ENCODE measurements around the gene CHST8.

CHST8 gene

GRCh38 chr19:33630880-33631608 is 9.3 kb downstream of the CHST8 start:
- no peaks in the 10 kb centered on the region; the same call in 1 of the 2 replicates for H3K27me3 ChIP-seq (replicated peaks; ENCODE audit: control insufficient read depth, insufficient read depth, low read length)
- DNase-seq (ENCODE audit: extremely low read depth, insufficient read length), result no peak
- no peaks in the 10 kb centered on the region for H3K36me3 ChIP-seq (ENCODE audit: control insufficient read depth, insufficient read depth, low read length)
- TF ChIP-seq CTCF (IDR thresholded peaks at IDR 0.05; ENCODE audit: insufficient read depth, low read length, poor library complexity, severe bottlenecking), result no peak
- no peak overlapping the region for H3K4me3 ChIP-seq (replicated peaks; ENCODE audit: low read depth, low read length)

DNA sequence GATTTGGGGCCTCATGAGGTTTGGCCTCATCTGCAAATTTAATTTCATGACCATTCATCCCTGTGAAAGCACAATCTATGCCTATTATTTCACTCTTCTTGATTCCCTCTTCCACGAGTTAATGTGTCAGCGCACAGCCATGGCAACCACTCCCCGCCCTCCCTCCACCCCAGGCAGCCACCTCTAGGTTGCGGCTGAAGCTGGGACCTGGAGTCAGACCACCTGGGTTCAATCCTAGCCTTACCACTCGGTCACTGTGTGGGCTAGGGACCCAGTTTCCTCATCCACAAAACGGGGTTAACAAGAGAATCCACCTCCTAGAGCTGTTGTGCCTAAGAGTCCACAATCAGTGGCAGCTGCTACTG is 9.8 kb downstream of the CHST8 start:
- H3K4me3 ChIP-seq (replicated peaks; ENCODE audit: low read depth, low read length), result no peak overlapping the region
- no peak for TF ChIP-seq CTCF (IDR thresholded peaks at IDR 0.05; ENCODE audit: insufficient read depth, low read length, poor library complexity, severe bottlenecking)
- DNase-seq (ENCODE audit: extremely low read depth, insufficient read length), result no peak
- H3K36me3 ChIP-seq (ENCODE audit: control insufficient read depth, insufficient read depth, low read length), result no peaks in the 10 kb centered on the region
- H3K27me3 ChIP-seq (replicated peaks; ENCODE audit: control insufficient read depth, insufficient read depth, low read length), result no peaks in the 10 kb centered on the region; the same call in 1 of the 2 replicates

DNA sequence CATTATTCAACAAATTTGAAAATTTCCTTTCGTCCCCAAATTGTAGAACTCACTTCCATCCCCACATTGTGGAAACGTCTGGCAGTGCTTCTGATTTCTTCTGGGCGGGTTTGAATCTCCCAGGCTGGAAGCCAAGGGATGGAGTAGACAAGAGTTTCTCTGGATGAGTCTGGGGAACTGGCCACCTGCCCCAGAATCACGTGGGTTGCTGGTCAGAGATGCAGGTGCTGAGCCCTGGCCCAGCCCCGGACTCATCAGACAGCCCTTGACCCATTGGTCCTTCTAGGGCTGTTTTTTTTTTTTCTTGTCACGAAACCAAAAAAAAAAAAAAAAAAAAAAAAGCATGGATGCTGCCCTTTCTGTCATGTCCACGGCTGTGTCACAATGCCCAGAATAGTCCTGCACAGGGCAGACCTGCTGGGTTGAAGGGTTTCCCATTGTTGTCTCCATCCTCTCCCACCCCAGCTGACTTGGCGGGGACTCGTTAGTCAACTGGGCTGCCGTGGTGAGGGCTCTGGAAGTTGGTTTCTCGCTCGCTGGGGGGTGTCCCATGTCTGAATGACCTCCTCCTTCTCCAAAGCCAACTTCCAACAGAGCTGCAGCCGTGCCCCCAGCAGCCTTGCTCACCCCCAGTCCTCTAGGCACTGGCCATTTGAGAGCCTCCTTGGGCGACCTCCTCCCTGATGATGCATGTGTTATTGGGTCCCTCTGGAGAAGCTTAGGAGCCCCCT is 12.8 kb downstream of the CHST8 start:
- no peak for TF ChIP-seq CTCF (IDR thresholded peaks at IDR 0.05; ENCODE audit: insufficient read depth, low read length, poor library complexity, severe bottlenecking)
- Histone ChIP-seq H3K36me3 (ENCODE audit: control insufficient read depth, insufficient read depth, low read length) (no peaks in the 10 kb centered on the region), H3K27me3 (replicated peaks; ENCODE audit: control insufficient read depth, insufficient read depth, low read length) (no peaks in the 10 kb centered on the region; the same call in 1 of the 2 replicates), H3K4me3 (replicated peaks; ENCODE audit: low read depth, low read length) (no peak overlapping the region)
- no peak for DNase-seq (ENCODE audit: extremely low read depth, insufficient read length)

- no peak overlapping the region for H3K4me3 ChIP-seq (replicated peaks; ENCODE audit: low read depth, low read length)
- no peak for DNase-seq (ENCODE audit: extremely low read depth, insufficient read length)
Measured at GRCh38 chr19:33638167-33639034, 16.6 kb downstream of the CHST8 start.

More at GRCh38 chr19:33638167-33639034, 16.6 kb downstream of the CHST8 start:
- Histone ChIP-seq H3K36me3 (ENCODE audit: control insufficient read depth, insufficient read depth, low read length) (no peaks in the 10 kb centered on the region), H3K27me3 (replicated peaks; ENCODE audit: control insufficient read depth, insufficient read depth, low read length) (no peaks in the 10 kb centered on the region)
- TF ChIP-seq CTCF (IDR thresholded peaks at IDR 0.05; ENCODE audit: insufficient read depth, low read length, poor library complexity, severe bottlenecking), result no peak

Data from GM06990 (cell line).